ENCODE results near the gene EED. TPM values are rescaled to one million over a fixed set of nuclear protein-coding genes. Genes with fewer than 3 reads are reported as not detected.

The EED gene
- total and polyA plus RNA-seq, 9 of the 15 experiments (the other 6 are each of a cell fraction or from before 2014, with no cell fraction given), result 33.0 to 110 (median 55.1) TPM

- TF ChIP-seq MGA (IDR thresholded peaks at IDR 0.05), result no peak
- TF ChIP-seq AFF1 (IDR thresholded peaks at IDR 0.05; ENCODE audit: low read depth in 1 of 2, partially characterized antibody in 2 of 2), result no peak
- no peak for TF ChIP-seq TRIM24 (IDR thresholded peaks at IDR 0.05)
- TF ChIP-seq HOMEZ (CRISPR knock-in tag; IDR thresholded peaks at IDR 0.05), result no peak
- 0 out of 2 replicates have a peak, but pooled peaks have one; percentile 18 for TF ChIP-seq BCOR (IDR thresholded peaks at IDR 0.05)
- TF ChIP-seq SMARCA5 (IDR thresholded peaks at IDR 0.05), result 0 out of 2 replicates have a peak, but pooled peaks have one; percentile 52
- TF ChIP-seq HMGN3 (IDR thresholded peaks at IDR 0.05; ENCODE audit: borderline replicate concordance, extremely low read depth, insufficient read length, low read depth, low read length), result no peak
- 0 out of 2 replicates have a peak, but pooled peaks have one; percentile 73 for TF ChIP-seq HDGF (IDR thresholded peaks at IDR 0.05)
Measured at GRCh38 chr11:86240164-86240563, 4.4 kb upstream of the EED start (continued).
